Glutamatergic neuron (in vitro differentiated cells): ENCODE measurements around the gene C20orf96. TPM values are rescaled to one million over a fixed set of nuclear protein-coding genes. Genes with fewer than 3 reads are reported as not detected.

Experiments
- DNase-seq: peaks from one replicate; pipeline ENCODE4 v3.0.0; 2022
- H3K27ac Mint-ChIP-seq: one replicate; pipeline ENCODE4 v1.8.0; 2020; ENCODE audit warnings: mild to moderate bottlenecking, mixed read lengths, inconsistent platforms; ENCODE audit not compliant: unreplicated experiment
- H3K27me3 Mint-ChIP-seq: one replicate; pipeline ENCODE4 v1.8.0; 2020; ENCODE audit warnings: mild to moderate bottlenecking, moderate library complexity, mixed read lengths, inconsistent platforms; ENCODE audit not compliant: unreplicated experiment
- H3K36me3 Mint-ChIP-seq: one replicate; pipeline ENCODE4 v1.8.0; 2020; ENCODE audit warnings: mild to moderate bottlenecking, mixed read lengths, inconsistent platforms; ENCODE audit not compliant: unreplicated experiment
- H3K4me1 Mint-ChIP-seq: one replicate; pipeline ENCODE4 v1.8.0; 2020; ENCODE audit warnings: mild to moderate bottlenecking, low read depth, mixed read lengths, inconsistent platforms; ENCODE audit not compliant: unreplicated experiment
- H3K4me3 Mint-ChIP-seq: one replicate; pipeline ENCODE4 v1.8.0; 2020; ENCODE audit warnings: mild to moderate bottlenecking, mixed read lengths, inconsistent platforms; ENCODE audit not compliant: unreplicated experiment
- H3K9me3 Mint-ChIP-seq: one replicate; pipeline ENCODE4 v1.8.0; 2020; ENCODE audit warnings: mild to moderate bottlenecking, moderate library complexity, mixed read lengths, inconsistent platforms; ENCODE audit not compliant: unreplicated experiment
- total RNA-seq: library from RNA; stranded (reverse); fragmentation: NEBNext Ultra II Directional; extraction: Animal tissue kit (Norgen Biotek cat#: 25700); gene quantifications from one replicate; pipeline ENCODE4 v1.2.1, GENCODE V29; 2021; ENCODE audit not compliant: unreplicated experiment
- TF ChIP-seq, protein P1 (sequence below): fragments of 200-600 bp; sonication (generic); IDR thresholded peaks from one replicate; pipeline ENCODE4 v1.5.0; 2021; ENCODE audit not compliant: partially characterized antibody, unreplicated experiment

Gene C20orf96
- total RNA-seq, 1 donor from 2014 or later = 61.1 TPM

DNA sequence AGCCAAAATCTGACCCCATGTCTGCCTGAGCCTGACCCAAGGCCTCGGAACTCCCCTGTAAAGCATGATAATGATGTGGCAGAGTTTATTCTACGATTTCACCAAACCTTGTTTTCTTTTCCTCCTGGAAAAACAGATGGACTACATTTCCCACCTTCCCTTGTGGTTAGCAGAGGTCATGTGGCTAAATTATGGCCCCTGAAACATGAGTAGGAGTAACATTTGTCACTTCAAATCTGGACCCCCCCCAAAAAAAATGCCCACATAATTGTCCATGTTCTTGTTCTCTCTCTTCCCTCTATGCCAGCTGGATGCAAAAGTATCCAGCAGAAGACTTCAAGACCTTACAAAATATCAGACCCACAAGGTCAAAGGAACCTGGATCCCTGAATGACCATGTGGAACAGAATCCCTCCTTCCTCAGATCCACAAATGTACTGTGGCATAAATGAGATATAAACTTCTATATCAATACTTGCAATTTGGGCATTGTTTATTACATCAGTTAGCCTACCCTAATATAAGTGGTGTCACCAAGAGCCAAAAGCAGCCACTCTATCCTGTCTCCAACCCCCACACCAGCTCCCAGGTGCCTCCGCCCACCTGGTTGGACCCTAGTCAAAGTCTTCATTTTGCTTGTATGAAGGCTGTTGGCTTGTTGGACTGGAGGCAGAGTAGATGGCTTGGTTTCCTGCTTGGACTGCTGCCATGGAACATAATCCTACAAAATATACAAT is 1.4 kb downstream of the C20orf96 start:
- Mint-ChIP-seq H3K4me3 (no peak overlapping the region), H3K27ac (peak overlapping the region; percentile 85), H3K9me3 (peaks cover 3% of the 10 kb centered on the region), H3K4me1 (peaks cover 5% of the 10 kb centered on the region), H3K36me3 (no peaks in the 10 kb centered on the region), H3K27me3 (no peaks in the 10 kb centered on the region)
- no peak for DNase-seq
- TF ChIP-seq, protein P1, sequence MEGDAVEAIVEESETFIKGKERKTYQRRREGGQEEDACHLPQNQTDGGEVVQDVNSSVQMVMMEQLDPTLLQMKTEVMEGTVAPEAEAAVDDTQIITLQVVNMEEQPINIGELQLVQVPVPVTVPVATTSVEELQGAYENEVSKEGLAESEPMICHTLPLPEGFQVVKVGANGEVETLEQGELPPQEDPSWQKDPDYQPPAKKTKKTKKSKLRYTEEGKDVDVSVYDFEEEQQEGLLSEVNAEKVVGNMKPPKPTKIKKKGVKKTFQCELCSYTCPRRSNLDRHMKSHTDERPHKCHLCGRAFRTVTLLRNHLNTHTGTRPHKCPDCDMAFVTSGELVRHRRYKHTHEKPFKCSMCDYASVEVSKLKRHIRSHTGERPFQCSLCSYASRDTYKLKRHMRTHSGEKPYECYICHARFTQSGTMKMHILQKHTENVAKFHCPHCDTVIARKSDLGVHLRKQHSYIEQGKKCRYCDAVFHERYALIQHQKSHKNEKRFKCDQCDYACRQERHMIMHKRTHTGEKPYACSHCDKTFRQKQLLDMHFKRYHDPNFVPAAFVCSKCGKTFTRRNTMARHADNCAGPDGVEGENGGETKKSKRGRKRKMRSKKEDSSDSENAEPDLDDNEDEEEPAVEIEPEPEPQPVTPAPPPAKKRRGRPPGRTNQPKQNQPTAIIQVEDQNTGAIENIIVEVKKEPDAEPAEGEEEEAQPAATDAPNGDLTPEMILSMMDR = no peak

DNA sequence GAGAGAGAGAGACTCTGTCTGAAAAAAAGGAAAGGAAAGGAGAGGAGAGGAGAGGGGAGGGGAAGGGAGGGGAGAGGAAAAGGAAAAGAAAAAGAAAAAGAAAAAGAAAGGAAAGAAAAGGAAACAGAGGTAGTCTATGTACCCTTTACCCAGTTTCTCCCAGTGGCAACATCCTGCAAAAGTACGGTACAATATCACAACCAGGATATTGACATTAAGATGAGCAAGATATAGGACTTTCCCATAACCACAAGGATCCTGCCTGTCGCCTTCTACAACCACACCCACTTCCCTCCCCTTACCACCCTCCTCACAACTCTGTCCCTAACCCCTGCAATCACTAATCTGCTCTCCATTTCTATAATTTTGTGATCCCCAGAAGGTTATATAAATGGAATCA is 4.0 kb downstream of the C20orf96 start:
- H3K27me3 Mint-ChIP-seq = no peaks in the 10 kb centered on the region
- H3K36me3 Mint-ChIP-seq = peaks cover 5% of the 10 kb centered on the region
- H3K27ac Mint-ChIP-seq = no peak overlapping the region
- H3K4me1 Mint-ChIP-seq = peaks cover 5% of the 10 kb centered on the region
- TF ChIP-seq, protein P1 = no peak
- H3K4me3 Mint-ChIP-seq = no peak overlapping the region
- peaks cover 3% of the 10 kb centered on the region for H3K9me3 Mint-ChIP-seq
- DNase-seq = no peak

- H3K4me3 Mint-ChIP-seq = no peak overlapping the region
- H3K36me3 Mint-ChIP-seq = peaks cover 13% of the 10 kb centered on the region
- no peaks in the 10 kb centered on the region for H3K27me3 Mint-ChIP-seq
- H3K27ac Mint-ChIP-seq = no peak overlapping the region
- peaks cover 4% of the 10 kb centered on the region for H3K4me1 Mint-ChIP-seq
- TF ChIP-seq, protein P1 = no peak
- DNase-seq = no peak
- peaks cover 1% of the 10 kb centered on the region for H3K9me3 Mint-ChIP-seq
Observed at GRCh38 chr20:284172-284571, 6.4 kb downstream of the C20orf96 start.

- H3K9me3 Mint-ChIP-seq = peaks cover 4% of the 10 kb centered on the region
- no peak overlapping the region for H3K4me3 Mint-ChIP-seq
- H3K27me3 Mint-ChIP-seq = no peaks in the 10 kb centered on the region
- peaks cover 21% of the 10 kb centered on the region for H3K36me3 Mint-ChIP-seq
- no peak overlapping the region for H3K27ac Mint-ChIP-seq
- DNase-seq = peak; percentile 61
- TF ChIP-seq, protein P1 = no peak
- H3K4me1 Mint-ChIP-seq = no peaks in the 10 kb centered on the region
Observed at GRCh38 chr20:278607-279571, 11.7 kb downstream of the C20orf96 start.
